Activated CD4-positive, alpha-beta memory T cell treated with anti-CD3 and anti-CD28 coated beads for 36 hours (primary cell): ENCODE results near the gene NCAN. TPM values are rescaled to one million over a fixed set of nuclear protein-coding genes. Genes with fewer than 3 reads are reported as not detected.
"Not testable (repeated sequence)": the region's sequence is repeated elsewhere in the genome, so short reads cannot be mapped to it uniquely, and the experiment has no call there.

Source experiments
- CTCF ChIA-PET: fragments of 350-600 bp; sonication (Branson Sonifier 250); formaldehyde crosslinking; loops from one replicate; lab custom pipeline; 2021; ENCODE audit warnings: antibody characterized with exemption, inconsistent platforms; lab: Charles Lee
- POLR2A ChIA-PET: fragments of 350-600 bp; sonication (Branson Sonifier 250); formaldehyde crosslinking; loops from one replicate; lab custom pipeline; 2021; ENCODE audit warnings: antibody characterized with exemption; lab: Charles Lee
- DNase-seq: peaks from one replicate; pipeline ENCODE4 v3.0.0-alpha.2; 2020
- H3K27ac Mint-ChIP-seq: one replicate; pipeline ENCODE4 v1.8.0; 2021; ENCODE audit warnings: mixed read lengths
- H3K27me3 Mint-ChIP-seq: one replicate; pipeline ENCODE4 v1.8.0; 2021; ENCODE audit warnings: mixed read lengths
- H3K36me3 Mint-ChIP-seq: one replicate; pipeline ENCODE4 v1.8.0; 2021; ENCODE audit warnings: mixed read lengths
- H3K4me1 Mint-ChIP-seq: one replicate; pipeline ENCODE4 v1.8.0; 2021; ENCODE audit warnings: low read depth, mixed read lengths
- H3K4me3 Mint-ChIP-seq: one replicate; pipeline ENCODE4 v1.8.0; 2021; ENCODE audit warnings: mild to moderate bottlenecking, mixed read lengths
- H3K9me3 Mint-ChIP-seq: one replicate; pipeline ENCODE4 v1.8.0; 2021; ENCODE audit warnings: mixed read lengths
- intact Hi-C: fragments of 100-400 bp; cut with micrococcal nuclease; formaldehyde crosslinking; loops from one replicate; pipeline ENCODE4 v1.15.1; 2023
- total RNA-seq, 2 experiments: library from RNA; stranded (reverse); gene quantifications; one replicate each; pipeline ENCODE4 v1.2.3, GENCODE V29; 2021

NCAN gene
- total RNA-seq, 2 experiments from 2014 or later: 0.05 to 0.07 TPM

- Mint-ChIP-seq H3K4me3 (no peak overlapping the region), H3K9me3 (peaks cover 16% of the 10 kb centered on the region), H3K36me3 (no peaks in the 10 kb centered on the region), H3K4me1 (no peaks in the 10 kb centered on the region), H3K27me3 (peaks cover 17% of the 10 kb centered on the region), H3K27ac (no peak overlapping the region)
- no peak for DNase-seq
- intact Hi-C loops: loop anchor here (5.0 kb wide), 1 partner anchor 57 kb away; the partner anchor contains the start of gene MEF2B
- POLR2A ChIA-PET: no interaction called here
- CTCF ChIA-PET: no interaction called here
Measured at GRCh38 chr19:19229701-19230100, 17.9 kb downstream of the NCAN start.

GRCh38 chr19:19230999-19231398 is 19.2 kb downstream of the NCAN start:
- ChIA-PET POLR2A (no interaction called here), CTCF (interaction anchor here (1.2 kb wide), 1 partner anchor 56 kb away, joined by 3 read pairs; no protein-coding TSS in a partner anchor)
- no peak overlapping the region for H3K27ac Mint-ChIP-seq
- H3K9me3 Mint-ChIP-seq: peaks cover 24% of the 10 kb centered on the region
- peaks cover 20% of the 10 kb centered on the region for H3K27me3 Mint-ChIP-seq
- H3K36me3 Mint-ChIP-seq: no peaks in the 10 kb centered on the region
- no peaks in the 10 kb centered on the region for H3K4me1 Mint-ChIP-seq
- intact Hi-C loops: no loop called here
- no peak overlapping the region for H3K4me3 Mint-ChIP-seq
- no peak for DNase-seq

GRCh38 chr19:19232261-19232721 is 20.5 kb downstream of the NCAN start:
- DNase-seq: no peak
- no peaks in the 10 kb centered on the region for H3K4me1 Mint-ChIP-seq
- intact Hi-C loops: no loop called here
- peaks cover 18% of the 10 kb centered on the region for H3K27me3 Mint-ChIP-seq
- H3K36me3 Mint-ChIP-seq: no peaks in the 10 kb centered on the region
- H3K27ac Mint-ChIP-seq: no peak overlapping the region
- H3K4me3 Mint-ChIP-seq: no peak overlapping the region
- POLR2A ChIA-PET: no interaction called here
- H3K9me3 Mint-ChIP-seq: peaks cover 27% of the 10 kb centered on the region
- CTCF ChIA-PET: interaction anchor here (0.7 to 1.2 kb wide), 2 partner anchors 9 to 58 kb away, joined by 3 read pairs; no protein-coding TSS in a partner anchor

- Mint-ChIP-seq H3K9me3 (peaks cover 27% of the 10 kb centered on the region), H3K36me3 (no peaks in the 10 kb centered on the region), H3K4me3 (no peak overlapping the region), H3K27me3 (peaks cover 14% of the 10 kb centered on the region), H3K4me1 (no peaks in the 10 kb centered on the region), H3K27ac (no peak overlapping the region)
- no peak for DNase-seq
- CTCF ChIA-PET: interaction anchor here (0.9 kb wide), 2 partner anchors 10 to 21 kb away, joined by 3 to 4 read pairs; no protein-coding TSS in a partner anchor
- POLR2A ChIA-PET: interaction anchor here (0.6 kb wide), 1 partner anchor 135 kb away, joined by 3 read pairs; no protein-coding TSS in a partner anchor
- intact Hi-C loops: no loop called here
Measured at GRCh38 chr19:19234220-19234816, 22.6 kb downstream of the NCAN start.

GRCh38 chr19:19236173-19236572 is 24.4 kb downstream of the NCAN start:
- H3K4me1 Mint-ChIP-seq: no peaks in the 10 kb centered on the region
- no peak overlapping the region for H3K27ac Mint-ChIP-seq
- CTCF ChIA-PET: no interaction called here
- DNase-seq: no peak
- H3K4me3 Mint-ChIP-seq: no peak overlapping the region
- intact Hi-C loops: no loop called here
- H3K27me3 Mint-ChIP-seq: peaks cover 12% of the 10 kb centered on the region
- H3K9me3 Mint-ChIP-seq: peaks cover 27% of the 10 kb centered on the region
- H3K36me3 Mint-ChIP-seq: no peaks in the 10 kb centered on the region
- POLR2A ChIA-PET: no interaction called here

- intact Hi-C loops: no loop called here
- Mint-ChIP-seq H3K36me3 (no peaks in the 10 kb centered on the region), H3K9me3 (peaks cover 25% of the 10 kb centered on the region), H3K4me3 (no peak overlapping the region), H3K27me3 (peaks cover 11% of the 10 kb centered on the region), H3K27ac (no peak overlapping the region), H3K4me1 (no peaks in the 10 kb centered on the region)
- DNase-seq: no peak
- POLR2A ChIA-PET: no interaction called here
- CTCF ChIA-PET: no interaction called here
Measured at GRCh38 chr19:19238126-19238894, 26.6 kb downstream of the NCAN start.

- POLR2A ChIA-PET: no interaction called here
- H3K4me1 Mint-ChIP-seq: no peaks in the 10 kb centered on the region
- intact Hi-C loops: no loop called here
- H3K27me3 Mint-ChIP-seq: peaks cover 11% of the 10 kb centered on the region
- DNase-seq: no peak
- no peaks in the 10 kb centered on the region for H3K36me3 Mint-ChIP-seq
- no peak overlapping the region for H3K4me3 Mint-ChIP-seq
- CTCF ChIA-PET: no interaction called here
- H3K9me3 Mint-ChIP-seq: peaks cover 11% of the 10 kb centered on the region
- no peak overlapping the region for H3K27ac Mint-ChIP-seq
Measured at GRCh38 chr19:19239675-19240074, 27.9 kb downstream of the NCAN start.

- POLR2A ChIA-PET: no interaction called here
- Mint-ChIP-seq H3K27me3 (peaks cover 11% of the 10 kb centered on the region), H3K4me3 (no peak overlapping the region), H3K9me3 (peaks cover 8% of the 10 kb centered on the region), H3K4me1 (no peaks in the 10 kb centered on the region), H3K36me3 (no peaks in the 10 kb centered on the region), H3K27ac (no peak overlapping the region)
- no peak for DNase-seq
- CTCF ChIA-PET: no interaction called here
- intact Hi-C loops: no loop called here
Measured at GRCh38 chr19:19240476-19240875, 28.7 kb downstream of the NCAN start.

GRCh38 chr19:19250196-19250801 is 38.5 kb downstream of the NCAN start:
- H3K27me3 Mint-ChIP-seq: peaks cover 19% of the 10 kb centered on the region
- no peaks in the 10 kb centered on the region for H3K36me3 Mint-ChIP-seq
- no peak overlapping the region for H3K4me3 Mint-ChIP-seq
- ChIA-PET POLR2A (no interaction called here), CTCF (no interaction called here)
- DNase-seq: no peak
- no peaks in the 10 kb centered on the region for H3K9me3 Mint-ChIP-seq
- H3K27ac Mint-ChIP-seq: no peak overlapping the region
- intact Hi-C loops: no loop called here
- no peaks in the 10 kb centered on the region for H3K4me1 Mint-ChIP-seq

- DNase-seq, H3K36me3 Mint-ChIP-seq, H3K4me1 Mint-ChIP-seq, CTCF ChIA-PET, H3K27ac Mint-ChIP-seq, intact Hi-C loops, POLR2A ChIA-PET, H3K4me3 Mint-ChIP-seq, H3K9me3 Mint-ChIP-seq: not testable (repeated sequence)
- H3K27me3 Mint-ChIP-seq: peaks cover 31% of the 10 kb centered on the region
Measured at GRCh38 chr19:19253409-19253808, 41.7 kb downstream of the NCAN start.

GRCh38 chr19:19256072-19256969 is 44.6 kb downstream of the NCAN start:
- DNase-seq: no peak
- H3K27me3 Mint-ChIP-seq: peaks cover 41% of the 10 kb centered on the region
- CTCF ChIA-PET: interaction anchor here (1.0 kb wide), 1 partner anchor 22 kb away, joined by 3 read pairs; no protein-coding TSS in a partner anchor
- H3K4me1 Mint-ChIP-seq: peaks cover 6% of the 10 kb centered on the region
- POLR2A ChIA-PET: no interaction called here
- H3K9me3 Mint-ChIP-seq: no peaks in the 10 kb centered on the region
- no peak overlapping the region for H3K4me3 Mint-ChIP-seq
- intact Hi-C loops: no loop called here
- H3K27ac Mint-ChIP-seq: no peak overlapping the region
- no peaks in the 10 kb centered on the region for H3K36me3 Mint-ChIP-seq
